Fibroblast of skin of right quadriceps (primary cell): ENCODE data around the gene TLR1.
"Not testable (repeated sequence)": the region's sequence is repeated elsewhere in the genome, so short reads cannot be mapped to it uniquely, and the experiment has no call there.

Source experiments
- DNase-seq: peaks from one replicate; pipeline ENCODE4 v3.0.0-alpha.2; 2013

TLR1 gene

DNA sequence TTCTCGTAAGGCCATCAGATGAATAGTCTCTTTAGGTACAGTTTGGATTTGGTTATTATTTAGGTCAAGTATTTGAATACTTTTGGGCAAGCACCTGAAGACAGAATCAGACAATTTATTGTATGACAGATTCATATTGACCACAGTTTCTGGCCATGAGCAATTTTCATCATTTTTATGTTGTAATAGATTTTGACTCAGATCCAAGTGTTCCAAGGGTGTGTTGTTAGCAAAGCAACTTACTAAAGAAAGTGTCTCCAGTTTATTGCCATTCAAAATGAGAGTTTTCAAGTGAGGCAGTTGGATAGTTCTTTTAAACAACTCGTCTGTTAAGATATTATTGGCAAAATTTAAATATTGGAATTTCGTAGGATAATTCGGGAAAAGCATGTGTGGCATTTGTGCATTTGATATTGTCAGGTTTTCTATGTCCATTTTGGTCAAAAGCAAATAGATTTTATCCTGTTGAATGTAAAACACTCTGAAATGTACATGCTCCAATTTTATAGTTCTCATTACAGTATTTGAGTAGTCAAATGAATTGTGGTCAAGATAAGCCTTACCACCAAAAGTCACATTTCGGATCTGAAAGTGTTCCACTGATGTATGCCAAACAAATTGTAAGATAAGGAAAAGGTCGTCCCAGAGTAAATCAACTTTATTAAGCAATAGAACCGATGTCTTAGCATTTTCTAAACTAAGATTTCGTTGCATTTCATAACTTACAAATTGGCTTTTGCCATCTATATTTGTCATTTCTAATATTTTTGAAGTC is 30.2 kb downstream of the TLR1 start:
- no peak for DNase-seq

DNA sequence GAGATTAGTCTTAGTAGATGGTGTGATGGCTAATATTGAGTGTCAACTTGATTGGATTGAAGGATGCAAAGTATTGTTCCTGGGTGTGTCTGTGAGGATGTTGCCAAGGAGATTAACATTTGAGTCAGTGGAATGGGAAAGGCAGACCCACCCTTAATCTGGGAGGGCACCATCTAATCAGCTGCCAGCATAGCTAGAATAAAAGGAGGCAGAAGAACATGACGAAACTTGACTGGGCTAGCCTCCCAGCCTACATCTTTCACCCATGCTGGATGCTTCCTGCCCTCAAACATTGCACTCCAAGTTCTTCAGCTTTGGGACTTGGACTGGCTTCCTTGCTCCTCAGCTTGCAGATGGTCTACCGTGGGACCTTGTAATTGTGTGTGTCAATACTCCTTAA is 34.3 kb downstream of the TLR1 start:
- not testable (repeated sequence) for DNase-seq

GRCh38 chr4:38769857-38770256 is 34.7 kb downstream of the TLR1 start:
- DNase-seq, result no peak

- DNase-seq, result no peak
Observed at GRCh38 chr4:38769441-38769840, 35.1 kb downstream of the TLR1 start.

DNA sequence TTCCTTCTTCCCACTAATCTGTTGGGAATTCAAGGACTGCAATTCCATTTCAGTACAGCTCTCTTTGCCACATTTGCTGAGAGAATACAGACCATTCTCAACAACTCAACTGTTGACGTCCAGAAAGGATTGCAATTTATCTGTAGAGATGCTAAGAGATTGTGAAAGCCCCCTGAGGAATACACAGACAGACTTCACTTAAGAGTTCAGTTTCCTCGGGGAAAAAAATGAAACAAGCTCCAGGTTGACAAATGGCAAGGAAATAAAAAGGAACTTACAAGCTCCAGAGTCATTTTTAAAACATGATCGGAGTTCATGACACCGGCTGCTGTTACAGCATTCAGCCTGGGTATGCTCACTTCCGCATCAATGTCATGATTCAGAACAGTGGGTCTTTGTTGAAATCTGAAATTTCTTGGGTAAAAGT is 35.6 kb downstream of the TLR1 start:
- peak; percentile 23 for DNase-seq

GRCh38 chr4:38766940-38767339 is 37.7 kb downstream of the TLR1 start:
- DNase-seq, result not testable (repeated sequence)

GRCh38 chr4:38765382-38765781 is 39.2 kb downstream of the TLR1 start:
- peak; percentile 49 for DNase-seq

- DNase-seq, result no peak
Observed at GRCh38 chr4:38764277-38764676, 40.3 kb downstream of the TLR1 start.

DNA sequence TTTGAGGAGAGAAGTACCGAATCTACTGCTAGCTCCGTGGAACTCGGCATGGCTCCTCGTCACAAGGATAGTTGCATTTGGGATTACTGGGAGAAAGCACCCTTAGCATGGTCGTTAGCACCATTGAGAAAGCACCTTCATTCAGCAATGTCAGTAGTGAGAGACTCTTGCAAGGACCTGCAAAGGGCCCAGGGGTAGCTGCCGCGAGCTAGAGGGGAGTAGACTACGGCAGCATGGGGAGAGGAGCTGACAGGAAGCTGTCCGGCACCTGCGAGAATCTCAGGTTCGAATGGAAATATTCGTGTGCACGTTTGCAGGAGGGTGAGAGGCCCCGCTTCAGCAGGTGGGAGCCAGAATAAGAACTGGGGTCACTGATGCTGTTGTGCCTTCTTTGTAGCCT is 42.0 kb downstream of the TLR1 start:
- DNase-seq, result no peak

GRCh38 chr4:38759790-38760122 is 44.8 kb downstream of the TLR1 start:
- DNase-seq, result no peak

- peak; percentile 46 for DNase-seq
Observed at GRCh38 chr4:38759113-38759789, 45.3 kb downstream of the TLR1 start.

DNA sequence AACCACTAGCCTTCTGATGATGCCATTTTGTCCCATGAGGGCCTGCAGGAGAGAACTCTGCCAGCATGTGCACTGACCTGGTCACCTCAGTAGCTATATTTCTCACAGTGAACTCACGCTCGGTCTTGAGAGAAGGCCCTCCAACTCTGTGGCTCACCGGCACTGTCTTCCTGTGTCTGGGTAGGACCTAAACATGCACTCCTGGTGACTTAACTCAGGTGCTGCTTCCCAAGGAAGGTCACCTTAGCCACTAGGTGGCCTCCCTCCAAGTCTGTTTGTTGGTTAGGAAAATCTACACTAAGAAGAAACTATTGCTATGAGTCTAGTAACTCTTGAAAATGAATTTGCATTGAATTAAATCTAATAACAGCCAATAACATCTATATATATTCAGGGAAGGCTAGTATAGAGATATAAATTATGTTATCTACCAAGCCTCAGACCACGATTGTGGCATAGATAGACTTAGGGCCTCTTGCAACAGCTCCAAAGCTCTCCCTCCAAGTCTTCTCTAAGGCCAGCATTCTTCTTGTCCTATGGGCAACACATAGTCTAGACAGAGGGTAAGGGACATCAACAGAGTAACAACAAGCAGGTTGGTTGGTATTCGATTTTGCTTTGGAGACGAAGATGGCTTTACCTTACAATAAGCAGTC is 46.5 kb downstream of the TLR1 start:
- no peak for DNase-seq

- peak; percentile 99 for DNase-seq
Observed at GRCh38 chr4:38752941-38753806, 51.4 kb downstream of the TLR1 start.

DNA sequence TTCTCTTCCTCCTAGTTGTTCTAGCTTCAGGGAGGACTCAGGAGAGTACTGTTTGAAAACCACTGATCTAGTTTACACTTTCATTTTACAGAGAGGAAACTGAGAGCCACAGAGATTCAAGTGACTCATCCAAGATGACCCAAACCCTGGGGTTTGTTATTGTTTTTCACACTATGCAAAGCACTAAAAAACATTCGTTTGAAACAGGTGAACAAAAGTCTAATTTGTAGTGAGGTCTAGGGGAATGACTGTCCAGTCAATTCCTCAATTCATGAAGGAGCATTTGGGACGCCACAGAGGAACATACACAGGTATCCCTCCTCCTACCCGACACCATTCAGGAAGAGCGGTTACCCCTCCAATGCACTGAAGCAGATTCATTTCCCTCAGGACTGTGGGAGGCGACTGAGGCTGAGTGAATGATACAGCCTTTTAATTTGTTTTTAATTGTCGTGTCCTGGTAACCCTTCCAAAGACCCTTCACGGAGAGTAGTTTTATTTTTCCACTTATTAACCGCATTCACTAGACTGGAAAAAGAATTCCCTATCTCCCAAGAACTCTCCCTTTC is 52.1 kb downstream of the TLR1 start:
- DNase-seq, result peak; percentile 39

DNA sequence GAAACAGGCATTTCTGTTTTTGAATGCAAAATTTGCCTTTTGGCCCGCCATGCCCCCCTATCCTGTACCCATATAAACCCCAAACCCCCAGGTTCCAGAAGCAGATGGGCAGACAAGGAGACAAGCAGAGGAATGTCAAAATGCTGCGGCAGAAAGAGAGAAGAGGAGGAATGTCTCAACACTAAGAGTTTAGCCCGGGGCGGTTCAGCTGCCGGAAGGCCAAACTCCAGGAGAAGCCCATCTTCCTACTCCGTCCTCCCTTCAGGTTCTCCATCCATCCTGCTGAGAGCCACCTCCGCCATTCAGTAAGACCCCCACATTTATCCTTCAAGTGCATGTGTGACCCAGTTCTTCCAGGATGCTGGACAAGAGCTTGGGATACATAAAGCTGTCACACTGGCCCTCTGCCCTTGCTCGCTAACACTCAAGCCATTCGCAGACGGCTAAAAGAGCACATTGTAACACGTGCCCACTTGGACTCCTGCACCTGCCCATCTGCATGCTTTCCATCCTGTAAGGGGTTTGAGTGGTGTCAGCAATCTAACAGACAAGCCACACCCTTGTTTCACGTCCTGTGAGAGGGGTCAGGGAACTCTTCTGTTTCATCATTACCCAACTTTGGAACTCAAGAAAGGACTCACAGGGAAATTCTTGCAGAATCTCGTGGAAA is 53.1 kb downstream of the TLR1 start:
- no peak for DNase-seq

- no peak for DNase-seq
Observed at GRCh38 chr4:38749336-38749735, 55.3 kb downstream of the TLR1 start.

DNA sequence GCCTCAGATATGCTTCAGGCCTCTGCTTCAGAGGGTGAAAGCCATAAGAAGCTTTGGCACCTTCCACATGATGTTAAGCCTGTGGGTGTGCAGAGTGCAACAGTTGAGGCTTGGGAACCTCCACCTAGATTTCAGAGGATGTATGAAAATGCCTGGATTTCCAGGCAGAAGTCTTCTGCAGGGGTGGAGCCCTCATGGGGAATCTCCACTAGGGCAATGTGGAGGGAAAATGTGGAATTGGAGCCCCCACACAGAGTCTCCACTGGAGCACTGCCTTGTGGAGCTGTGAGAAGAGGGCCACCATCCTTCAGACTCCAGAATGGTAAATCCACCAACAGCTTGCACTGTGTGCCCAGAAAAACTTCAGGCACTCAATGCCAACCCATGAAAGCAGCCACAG is 57.0 kb downstream of the TLR1 start:
- no peak for DNase-seq
